Measurements from ENCODE around the gene SEPTIN8. TPM values are rescaled to one million over a fixed set of nuclear protein-coding genes. Genes with fewer than 3 reads are reported as not detected.

The SEPTIN8 gene
- total and polyA plus RNA-seq, 10 of the 15 experiments (the other 5 are each of a cell fraction or from before 2014, with no cell fraction given), result 6.1 to 96.1 (median 29.4) TPM

DNA sequence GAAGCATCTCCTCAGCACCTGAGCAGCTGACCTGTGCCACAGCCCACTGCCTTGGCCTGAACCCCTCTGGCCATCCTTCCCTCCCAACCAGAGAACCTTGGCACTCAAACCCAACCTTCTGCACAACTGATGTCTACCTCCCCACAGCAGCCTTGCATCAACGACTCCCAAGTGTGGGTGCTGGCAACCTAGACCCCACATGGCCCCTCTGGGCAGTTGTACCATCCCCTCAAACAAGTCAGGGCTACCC is 10.3 kb downstream of the SEPTIN8 start:
- H4K20me1 ChIP-seq (ENCODE audit: control insufficient read depth, insufficient read depth), result no peaks in the 10 kb centered on the region
- no peak for FAIRE-seq
- no peak overlapping the region for H3K4me2 ChIP-seq (ENCODE audit: control insufficient read depth, insufficient read depth)
- peaks cover 0 to 12% of the 10 kb centered on the region in 2 experiments; a peak in 2 of 4 replicates for H3K36me3 ChIP-seq (ENCODE audit: control insufficient read depth in 2 of 2, insufficient read depth in 2 of 2, low read length in 1 of 2)
- no TSS peak for BruUV-seq (replicated peaks)
- ChIA-PET SMC1A (ENCODE audit: uncharacterized antibody, unreplicated experiment) (no interaction called here), CTCF (interaction anchor here (2.1 kb wide), 1 partner anchor 12 kb away, joined by 7 read pairs; no protein-coding TSS in a partner anchor), POLR2A (no interaction called here), RAD21 (ENCODE audit: unreplicated experiment) (interaction anchor here (0.7 kb wide), 1 partner anchor 34 kb away, joined by 3 read pairs; no protein-coding TSS in a partner anchor)
- WGBS (ENCODE audit: insufficient coverage, insufficient replicate concordance, low lambda C conversion rate, missing lambda C conversion rate), result 100% methylated on average over 1 of the region's 1 CpG
- no peaks in the 10 kb centered on the region for H3K4me1 ChIP-seq (ENCODE audit: control insufficient read depth, insufficient read depth, low read length)
- H3K79me2 ChIP-seq (ENCODE audit: control insufficient read depth, insufficient read depth, low read length), result no peaks in the 10 kb centered on the region
- intact Hi-C loops (cut with micrococcal nuclease; ENCODE audit: unreplicated experiment), result no loop called here
- TF ChIP-seq MAX (IDR thresholded peaks at IDR 0.05; ENCODE audit: low read depth, low read length) (no peak), ZZZ3 (IDR thresholded peaks at IDR 0.05; ENCODE audit: control insufficient read depth, insufficient read length, low read depth) (no peak), BHLHE40 (IDR thresholded peaks at IDR 0.05; ENCODE audit: borderline replicate concordance in 1 of 2, low read depth in 2 of 2, low read length in 1 of 2) (no peak), STAT1 (conservative IDR thresholded peaks at IDR 0.05) (no peak), IRF4 (IDR thresholded peaks at IDR 0.05; ENCODE audit: low read depth, low read length) (no peak), KLF5 (IDR thresholded peaks at IDR 0.05; ENCODE audit: partially characterized antibody) (no peak), EED (IDR thresholded peaks at IDR 0.05; ENCODE audit: low read depth) (no peak), NBN (IDR thresholded peaks at IDR 0.05) (no peak), ZBTB40 (IDR thresholded peaks at IDR 0.05; ENCODE audit: borderline replicate concordance) (no peak), TBL1XR1 (IDR thresholded peaks at IDR 0.05; ENCODE audit: low read depth, low read length) (no peak)
- TF ChIP-seq, protein P1, sequence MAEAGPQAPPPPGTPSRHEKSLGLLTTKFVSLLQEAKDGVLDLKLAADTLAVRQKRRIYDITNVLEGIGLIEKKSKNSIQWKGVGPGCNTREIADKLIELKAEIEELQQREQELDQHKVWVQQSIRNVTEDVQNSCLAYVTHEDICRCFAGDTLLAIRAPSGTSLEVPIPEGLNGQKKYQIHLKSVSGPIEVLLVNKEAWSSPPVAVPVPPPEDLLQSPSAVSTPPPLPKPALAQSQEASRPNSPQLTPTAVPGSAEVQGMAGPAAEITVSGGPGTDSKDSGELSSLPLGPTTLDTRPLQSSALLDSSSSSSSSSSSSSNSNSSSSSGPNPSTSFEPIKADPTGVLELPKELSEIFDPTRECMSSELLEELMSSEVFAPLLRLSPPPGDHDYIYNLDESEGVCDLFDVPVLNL (IDR thresholded peaks at IDR 0.05; ENCODE audit: low read depth, low read length), result no peak
- H3K27ac ChIP-seq (ENCODE audit: control insufficient read depth, insufficient read depth), result no peak overlapping the region
- no peaks in the 10 kb centered on the region for H3K9me3 ChIP-seq (replicated peaks; ENCODE audit: control insufficient read depth, insufficient read depth, low read length)
- H2AFZ ChIP-seq (ENCODE audit: control insufficient read depth, low read depth, low read length), result no peak overlapping the region
- no peak overlapping the region for H3K9ac ChIP-seq (ENCODE audit: control insufficient read depth, insufficient read depth, low read length)
- ATAC-seq, result no peak
- H3K27me3 ChIP-seq (replicated peaks in 1 of 2; ENCODE audit: control insufficient read depth in 2 of 2, insufficient read depth in 2 of 2, low read length in 1 of 2), result no peaks in the 10 kb centered on the region
- in situ Hi-C loops (cut with MboI), result no loop called here
- H3K4me3 ChIP-seq, result no peak overlapping the region
- no peak for DNase-seq (ENCODE audit: low read depth, low spot score)

Measured in GM12878 (cell line).